Measurements from ENCODE around the gene FOXD1. TPM values are rescaled to one million over a fixed set of nuclear protein-coding genes. Genes with fewer than 3 reads are reported as not detected.
A peak's percentile ranks its signal among the peaks of the same experiment; 100 is the strongest.

The FOXD1 gene
- polyA plus RNA-seq, 1 of the 3 experiments (the other 2 are of a cell fraction) = 73.9 TPM

DNA sequence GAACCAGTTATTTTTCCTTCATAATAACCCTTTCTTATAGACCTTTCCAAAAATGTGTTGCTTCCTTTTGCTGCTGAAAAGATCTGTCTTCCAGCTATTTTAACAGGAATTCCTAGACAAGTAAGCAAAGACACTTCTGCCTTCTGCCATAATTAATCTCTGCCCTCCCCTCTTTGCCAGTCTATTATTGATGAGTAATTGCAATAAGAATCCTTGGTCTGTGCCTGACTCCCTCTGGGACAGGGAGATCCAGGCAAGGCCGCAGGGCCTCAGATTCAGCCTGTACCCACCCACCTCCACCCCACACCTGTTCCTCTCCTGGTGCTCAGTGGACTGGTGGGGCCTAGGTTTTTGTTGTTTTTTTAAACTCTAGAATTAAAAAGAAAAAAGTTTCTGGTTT lies 8.3 kb downstream of the FOXD1 start (continued):
- TF ChIP-seq, protein P1, sequence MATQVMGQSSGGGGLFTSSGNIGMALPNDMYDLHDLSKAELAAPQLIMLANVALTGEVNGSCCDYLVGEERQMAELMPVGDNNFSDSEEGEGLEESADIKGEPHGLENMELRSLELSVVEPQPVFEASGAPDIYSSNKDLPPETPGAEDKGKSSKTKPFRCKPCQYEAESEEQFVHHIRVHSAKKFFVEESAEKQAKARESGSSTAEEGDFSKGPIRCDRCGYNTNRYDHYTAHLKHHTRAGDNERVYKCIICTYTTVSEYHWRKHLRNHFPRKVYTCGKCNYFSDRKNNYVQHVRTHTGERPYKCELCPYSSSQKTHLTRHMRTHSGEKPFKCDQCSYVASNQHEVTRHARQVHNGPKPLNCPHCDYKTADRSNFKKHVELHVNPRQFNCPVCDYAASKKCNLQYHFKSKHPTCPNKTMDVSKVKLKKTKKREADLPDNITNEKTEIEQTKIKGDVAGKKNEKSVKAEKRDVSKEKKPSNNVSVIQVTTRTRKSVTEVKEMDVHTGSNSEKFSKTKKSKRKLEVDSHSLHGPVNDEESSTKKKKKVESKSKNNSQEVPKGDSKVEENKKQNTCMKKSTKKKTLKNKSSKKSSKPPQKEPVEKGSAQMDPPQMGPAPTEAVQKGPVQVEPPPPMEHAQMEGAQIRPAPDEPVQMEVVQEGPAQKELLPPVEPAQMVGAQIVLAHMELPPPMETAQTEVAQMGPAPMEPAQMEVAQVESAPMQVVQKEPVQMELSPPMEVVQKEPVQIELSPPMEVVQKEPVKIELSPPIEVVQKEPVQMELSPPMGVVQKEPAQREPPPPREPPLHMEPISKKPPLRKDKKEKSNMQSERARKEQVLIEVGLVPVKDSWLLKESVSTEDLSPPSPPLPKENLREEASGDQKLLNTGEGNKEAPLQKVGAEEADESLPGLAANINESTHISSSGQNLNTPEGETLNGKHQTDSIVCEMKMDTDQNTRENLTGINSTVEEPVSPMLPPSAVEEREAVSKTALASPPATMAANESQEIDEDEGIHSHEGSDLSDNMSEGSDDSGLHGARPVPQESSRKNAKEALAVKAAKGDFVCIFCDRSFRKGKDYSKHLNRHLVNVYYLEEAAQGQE (IDR thresholded peaks at IDR 0.05; ENCODE audit: low read depth, low read length) = no peak
- TF ChIP-seq, protein P2, sequence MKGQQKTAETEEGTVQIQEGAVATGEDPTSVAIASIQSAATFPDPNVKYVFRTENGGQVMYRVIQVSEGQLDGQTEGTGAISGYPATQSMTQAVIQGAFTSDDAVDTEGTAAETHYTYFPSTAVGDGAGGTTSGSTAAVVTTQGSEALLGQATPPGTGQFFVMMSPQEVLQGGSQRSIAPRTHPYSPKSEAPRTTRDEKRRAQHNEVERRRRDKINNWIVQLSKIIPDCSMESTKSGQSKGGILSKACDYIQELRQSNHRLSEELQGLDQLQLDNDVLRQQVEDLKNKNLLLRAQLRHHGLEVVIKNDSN (IDR thresholded peaks at IDR 0.05; ENCODE audit: borderline replicate concordance, low read depth) = no peak
- no peak for TF ChIP-seq RCOR1 (IDR thresholded peaks at IDR 0.05; ENCODE audit: low read length)
- TF ChIP-seq, protein P3, sequence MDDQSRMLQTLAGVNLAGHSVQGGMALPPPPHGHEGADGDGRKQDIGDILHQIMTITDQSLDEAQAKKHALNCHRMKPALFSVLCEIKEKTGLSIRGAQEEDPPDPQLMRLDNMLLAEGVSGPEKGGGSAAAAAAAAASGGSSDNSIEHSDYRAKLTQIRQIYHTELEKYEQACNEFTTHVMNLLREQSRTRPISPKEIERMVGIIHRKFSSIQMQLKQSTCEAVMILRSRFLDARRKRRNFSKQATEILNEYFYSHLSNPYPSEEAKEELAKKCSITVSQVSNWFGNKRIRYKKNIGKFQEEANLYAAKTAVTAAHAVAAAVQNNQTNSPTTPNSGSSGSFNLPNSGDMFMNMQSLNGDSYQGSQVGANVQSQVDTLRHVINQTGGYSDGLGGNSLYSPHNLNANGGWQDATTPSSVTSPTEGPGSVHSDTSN (IDR thresholded peaks at IDR 0.05) = peak; percentile 76
- TF ChIP-seq, protein P4, sequence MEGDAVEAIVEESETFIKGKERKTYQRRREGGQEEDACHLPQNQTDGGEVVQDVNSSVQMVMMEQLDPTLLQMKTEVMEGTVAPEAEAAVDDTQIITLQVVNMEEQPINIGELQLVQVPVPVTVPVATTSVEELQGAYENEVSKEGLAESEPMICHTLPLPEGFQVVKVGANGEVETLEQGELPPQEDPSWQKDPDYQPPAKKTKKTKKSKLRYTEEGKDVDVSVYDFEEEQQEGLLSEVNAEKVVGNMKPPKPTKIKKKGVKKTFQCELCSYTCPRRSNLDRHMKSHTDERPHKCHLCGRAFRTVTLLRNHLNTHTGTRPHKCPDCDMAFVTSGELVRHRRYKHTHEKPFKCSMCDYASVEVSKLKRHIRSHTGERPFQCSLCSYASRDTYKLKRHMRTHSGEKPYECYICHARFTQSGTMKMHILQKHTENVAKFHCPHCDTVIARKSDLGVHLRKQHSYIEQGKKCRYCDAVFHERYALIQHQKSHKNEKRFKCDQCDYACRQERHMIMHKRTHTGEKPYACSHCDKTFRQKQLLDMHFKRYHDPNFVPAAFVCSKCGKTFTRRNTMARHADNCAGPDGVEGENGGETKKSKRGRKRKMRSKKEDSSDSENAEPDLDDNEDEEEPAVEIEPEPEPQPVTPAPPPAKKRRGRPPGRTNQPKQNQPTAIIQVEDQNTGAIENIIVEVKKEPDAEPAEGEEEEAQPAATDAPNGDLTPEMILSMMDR (IDR thresholded peaks at IDR 0.05) = no peak
- no peak for TF ChIP-seq MXI1 (IDR thresholded peaks at IDR 0.05; ENCODE audit: low read depth, low read length)
- TF ChIP-seq FOSL2 (IDR thresholded peaks at IDR 0.05; ENCODE audit: borderline replicate concordance, low read depth) = peak; percentile 24; the same call in 1 of the 2 replicates
- no peak for TF ChIP-seq TEAD4 (IDR thresholded peaks at IDR 0.05; ENCODE audit: borderline replicate concordance, insufficient read depth)
- no peak for TF ChIP-seq CHD2 (IDR thresholded peaks at IDR 0.05; ENCODE audit: low read length, partially characterized antibody)
- TF ChIP-seq, protein P5, sequence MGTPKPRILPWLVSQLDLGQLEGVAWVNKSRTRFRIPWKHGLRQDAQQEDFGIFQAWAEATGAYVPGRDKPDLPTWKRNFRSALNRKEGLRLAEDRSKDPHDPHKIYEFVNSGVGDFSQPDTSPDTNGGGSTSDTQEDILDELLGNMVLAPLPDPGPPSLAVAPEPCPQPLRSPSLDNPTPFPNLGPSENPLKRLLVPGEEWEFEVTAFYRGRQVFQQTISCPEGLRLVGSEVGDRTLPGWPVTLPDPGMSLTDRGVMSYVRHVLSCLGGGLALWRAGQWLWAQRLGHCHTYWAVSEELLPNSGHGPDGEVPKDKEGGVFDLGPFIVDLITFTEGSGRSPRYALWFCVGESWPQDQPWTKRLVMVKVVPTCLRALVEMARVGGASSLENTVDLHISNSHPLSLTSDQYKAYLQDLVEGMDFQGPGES (IDR thresholded peaks at IDR 0.05; ENCODE audit: low read depth, low read length) = no peak
- TF ChIP-seq EP300 (IDR thresholded peaks at IDR 0.05; ENCODE audit: borderline replicate concordance in 1 of 2, low read depth in 1 of 2, low read length in 1 of 2) = peak in 1 of 2 experiments; percentile 41; a peak in 1 of 4 replicates
- TF ChIP-seq POLR2AphosphoS5 (IDR thresholded peaks at IDR 0.05; ENCODE audit: low read depth, low read length) = 0 out of 2 replicates have a peak, but pooled peaks have one; percentile 7
- no peak for TF ChIP-seq RAD21 (IDR thresholded peaks at IDR 0.05; ENCODE audit: low read length)

Data from SK-N-SH (cell line).